ENCODE data around the gene IER2. TPM values are rescaled to one million over a fixed set of nuclear protein-coding genes. Genes with fewer than 3 reads are reported as not detected.
A peak's percentile ranks its signal among the peaks of the same experiment; 100 is the strongest.

IER2 gene
- total and polyA plus RNA-seq, 9 of the 15 experiments (the other 6 are each of a cell fraction or from before 2014, with no cell fraction given), result 4.5 to 205 (median 23.7) TPM

- TF ChIP-seq, protein P1, sequence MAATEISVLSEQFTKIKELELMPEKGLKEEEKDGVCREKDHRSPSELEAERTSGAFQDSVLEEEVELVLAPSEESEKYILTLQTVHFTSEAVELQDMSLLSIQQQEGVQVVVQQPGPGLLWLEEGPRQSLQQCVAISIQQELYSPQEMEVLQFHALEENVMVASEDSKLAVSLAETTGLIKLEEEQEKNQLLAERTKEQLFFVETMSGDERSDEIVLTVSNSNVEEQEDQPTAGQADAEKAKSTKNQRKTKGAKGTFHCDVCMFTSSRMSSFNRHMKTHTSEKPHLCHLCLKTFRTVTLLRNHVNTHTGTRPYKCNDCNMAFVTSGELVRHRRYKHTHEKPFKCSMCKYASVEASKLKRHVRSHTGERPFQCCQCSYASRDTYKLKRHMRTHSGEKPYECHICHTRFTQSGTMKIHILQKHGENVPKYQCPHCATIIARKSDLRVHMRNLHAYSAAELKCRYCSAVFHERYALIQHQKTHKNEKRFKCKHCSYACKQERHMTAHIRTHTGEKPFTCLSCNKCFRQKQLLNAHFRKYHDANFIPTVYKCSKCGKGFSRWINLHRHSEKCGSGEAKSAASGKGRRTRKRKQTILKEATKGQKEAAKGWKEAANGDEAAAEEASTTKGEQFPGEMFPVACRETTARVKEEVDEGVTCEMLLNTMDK (IDR thresholded peaks at IDR 0.05; ENCODE audit: borderline replicate concordance, insufficient read depth, low read depth, low read length, poor library complexity, severe bottlenecking), result peak; percentile 8
- TF ChIP-seq, protein P2, sequence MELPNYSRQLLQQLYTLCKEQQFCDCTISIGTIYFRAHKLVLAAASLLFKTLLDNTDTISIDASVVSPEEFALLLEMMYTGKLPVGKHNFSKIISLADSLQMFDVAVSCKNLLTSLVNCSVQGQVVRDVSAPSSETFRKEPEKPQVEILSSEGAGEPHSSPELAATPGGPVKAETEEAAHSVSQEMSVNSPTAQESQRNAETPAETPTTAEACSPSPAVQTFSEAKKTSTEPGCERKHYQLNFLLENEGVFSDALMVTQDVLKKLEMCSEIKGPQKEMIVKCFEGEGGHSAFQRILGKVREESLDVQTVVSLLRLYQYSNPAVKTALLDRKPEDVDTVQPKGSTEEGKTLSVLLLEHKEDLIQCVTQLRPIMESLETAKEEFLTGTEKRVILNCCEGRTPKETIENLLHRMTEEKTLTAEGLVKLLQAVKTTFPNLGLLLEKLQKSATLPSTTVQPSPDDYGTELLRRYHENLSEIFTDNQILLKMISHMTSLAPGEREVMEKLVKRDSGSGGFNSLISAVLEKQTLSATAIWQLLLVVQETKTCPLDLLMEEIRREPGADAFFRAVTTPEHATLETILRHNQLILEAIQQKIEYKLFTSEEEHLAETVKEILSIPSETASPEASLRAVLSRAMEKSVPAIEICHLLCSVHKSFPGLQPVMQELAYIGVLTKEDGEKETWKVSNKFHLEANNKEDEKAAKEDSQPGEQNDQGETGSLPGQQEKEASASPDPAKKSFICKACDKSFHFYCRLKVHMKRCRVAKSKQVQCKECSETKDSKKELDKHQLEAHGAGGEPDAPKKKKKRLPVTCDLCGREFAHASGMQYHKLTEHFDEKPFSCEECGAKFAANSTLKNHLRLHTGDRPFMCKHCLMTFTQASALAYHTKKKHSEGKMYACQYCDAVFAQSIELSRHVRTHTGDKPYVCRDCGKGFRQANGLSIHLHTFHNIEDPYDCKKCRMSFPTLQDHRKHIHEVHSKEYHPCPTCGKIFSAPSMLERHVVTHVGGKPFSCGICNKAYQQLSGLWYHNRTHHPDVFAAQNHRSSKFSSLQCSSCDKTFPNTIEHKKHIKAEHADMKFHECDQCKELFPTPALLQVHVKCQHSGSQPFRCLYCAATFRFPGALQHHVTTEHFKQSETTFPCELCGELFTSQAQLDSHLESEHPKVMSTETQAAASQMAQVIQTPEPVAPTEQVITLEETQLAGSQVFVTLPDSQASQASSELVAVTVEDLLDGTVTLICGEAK (IDR thresholded peaks at IDR 0.05), result no peak
- TF ChIP-seq, protein P2 (CRISPR knock-in tag; IDR thresholded peaks at IDR 0.05), result no peak
- TF ChIP-seq MED1 (CRISPR knock-in tag; IDR thresholded peaks at IDR 0.05; ENCODE audit: borderline replicate concordance), result no peak
- no peak; the same call in 1 of the 2 replicates for TF ChIP-seq FOXP4 (CRISPR knock-in tag; IDR thresholded peaks at IDR 0.05; ENCODE audit: borderline replicate concordance)
- no peak; a peak in 1 of 4 replicates for TF ChIP-seq TRIM24 (IDR thresholded peaks at IDR 0.05)
- no peak for TF ChIP-seq SRSF3 (IDR thresholded peaks at IDR 0.05; ENCODE audit: insufficient read depth, low read length)
- TF ChIP-seq ZBTB2 (IDR thresholded peaks at IDR 0.05), result no peak
- no peak for TF ChIP-seq ZFX (CRISPR knock-in tag; IDR thresholded peaks at IDR 0.05)
- peak; percentile 97 for TF ChIP-seq MTA3 (IDR thresholded peaks at IDR 0.05; ENCODE audit: borderline replicate concordance)
- TF ChIP-seq MAX (CRISPR knock-in tag; IDR thresholded peaks at IDR 0.05), result no peak
- TF ChIP-seq ZNF551 (CRISPR knock-in tag; IDR thresholded peaks at IDR 0.05), result no peak
- TF ChIP-seq NCOA1 (IDR thresholded peaks at IDR 0.05; ENCODE audit: low read depth), result no peak
Measured at GRCh38 chr19:13154911-13155471, 4.8 kb downstream of the IER2 start (continued).
